Mesodermal cell (in vitro differentiated cells): ENCODE results near the gene UMOD.

Experiments
- H3K27ac ChIP-seq: 2 replicates; pipeline ENCODE4 v1.7.0; 2013; ENCODE audit warnings: mild to moderate bottlenecking, low read depth, low read length, moderate library complexity; ENCODE audit not compliant: severe bottlenecking
- H3K36me3 ChIP-seq: 2 replicates; pipeline ENCODE4 v1.7.1; 2013; ENCODE audit warnings: mild to moderate bottlenecking, low read length, moderate library complexity; ENCODE audit not compliant: control insufficient read depth, insufficient read depth
- H3K4me1 ChIP-seq: one replicate; pipeline ENCODE4 v1.7.1; 2013; ENCODE audit warnings: mild to moderate bottlenecking, low read length; ENCODE audit not compliant: insufficient read depth, control insufficient read depth, poor library complexity, severe bottlenecking
- H3K4me3 ChIP-seq: 2 replicates; pipeline ENCODE4 v1.7.0; 2013; ENCODE audit warnings: low read length, control low read depth, mild to moderate bottlenecking; ENCODE audit not compliant: insufficient read depth, poor library complexity, severe bottlenecking; ENCODE audit errors: extremely low read depth
- H3K9me3 ChIP-seq: 2 replicates; pipeline ENCODE4 v1.7.1; 2013; ENCODE audit warnings: mild to moderate bottlenecking, low read length, moderate library complexity; ENCODE audit not compliant: control insufficient read depth
- WGBS, 2 experiments: methylation state at CpG; one replicate each; pipeline ENCODE4 v1.1.5; 2013; ENCODE audit warnings: missing lambda C conversion rate in 2 of 2; ENCODE audit not compliant: insufficient coverage in 2 of 2; 5-methylcytosine and 5-hydroxymethylcytosine counted together

The UMOD gene

DNA sequence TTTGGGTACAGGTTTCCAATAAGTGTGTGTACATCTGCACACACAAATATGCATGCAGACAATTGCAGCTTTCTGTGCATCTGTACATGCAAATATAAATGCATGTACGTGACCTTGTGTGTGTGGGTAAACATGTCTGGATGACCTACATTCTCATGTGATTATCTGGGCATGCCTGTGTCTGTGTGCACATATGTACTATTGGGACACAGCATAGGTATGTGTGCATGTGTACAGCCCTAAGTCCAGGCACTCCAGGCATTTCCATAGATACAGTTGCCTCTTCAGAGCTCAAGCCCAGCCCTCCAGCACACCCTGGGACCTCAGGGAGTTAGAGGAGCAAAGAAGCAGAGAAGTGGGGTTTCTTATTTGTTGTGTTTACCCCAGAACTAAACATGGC lies 18.1 kb downstream of the UMOD start:
- H3K9me3 ChIP-seq: no peaks in the 10 kb centered on the region
- H3K4me1 ChIP-seq: no peaks in the 10 kb centered on the region
- WGBS, 2 experiments: 83 to 100% methylated on average over 1 of the region's 1 CpG
- H3K36me3 ChIP-seq: no peaks in the 10 kb centered on the region
- no peak overlapping the region for H3K4me3 ChIP-seq
- H3K27ac ChIP-seq: no peak overlapping the region

DNA sequence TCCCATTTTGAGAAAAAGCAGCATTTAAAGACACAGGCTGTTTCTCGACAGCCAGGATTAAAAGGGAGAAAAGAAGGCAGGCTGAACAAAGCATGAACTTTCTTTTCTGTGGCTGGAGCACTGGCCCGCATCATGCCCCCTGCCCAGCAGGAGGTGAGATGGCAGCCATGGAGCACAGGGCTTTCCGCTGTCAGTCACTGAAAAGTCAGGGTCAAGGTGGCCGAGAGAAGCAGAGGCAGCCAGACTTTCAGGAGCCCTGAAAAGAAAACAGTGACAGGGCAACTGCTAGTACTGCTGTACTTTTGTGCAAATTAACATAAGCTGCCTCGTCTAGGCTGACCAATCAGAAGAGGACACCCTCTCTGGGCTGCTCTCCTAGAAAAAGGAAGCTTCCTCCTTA lies 19.4 kb downstream of the UMOD start:
- Histone ChIP-seq H3K36me3 (no peaks in the 10 kb centered on the region), H3K27ac (no peak overlapping the region)
- 67 to 74% methylated on average over 5 of the region's 5 CpGs for WGBS, 2 experiments

DNA sequence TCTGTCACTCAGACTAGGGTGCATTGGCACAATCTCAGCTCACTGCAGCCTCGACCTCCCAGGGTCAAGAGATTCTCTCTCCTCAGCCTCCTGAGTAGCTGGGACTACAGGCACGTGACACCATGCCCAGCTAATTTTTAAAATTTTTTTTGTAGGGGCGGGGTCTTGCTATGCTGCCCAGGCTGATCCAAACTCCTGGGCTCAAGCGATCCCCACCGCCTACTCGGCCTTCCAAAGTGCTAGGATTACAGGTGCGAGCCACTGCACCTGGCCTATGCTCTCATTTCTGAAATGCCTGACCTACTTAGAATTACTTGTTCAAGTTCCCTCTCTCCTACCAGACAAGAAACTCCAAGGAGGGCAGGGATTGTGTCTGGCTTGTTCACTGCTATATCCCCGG lies 20.1 kb downstream of the UMOD start:
- H3K36me3 ChIP-seq: no peaks in the 10 kb centered on the region
- no peak overlapping the region for H3K27ac ChIP-seq
- H3K4me1 ChIP-seq: no peaks in the 10 kb centered on the region
- WGBS, 2 experiments: 88% methylated on average over 8 of the region's 8 CpGs
- H3K9me3 ChIP-seq: no peaks in the 10 kb centered on the region
- no peak overlapping the region for H3K4me3 ChIP-seq

More for the DNA sequence above, 19.4 kb downstream of the UMOD start:
- no peak overlapping the region for H3K4me3 ChIP-seq
- no peaks in the 10 kb centered on the region for H3K9me3 ChIP-seq
- no peaks in the 10 kb centered on the region for H3K4me1 ChIP-seq

- H3K4me3 ChIP-seq: no peak overlapping the region
- no peak overlapping the region for H3K27ac ChIP-seq
- H3K4me1 ChIP-seq: no peaks in the 10 kb centered on the region
- no peaks in the 10 kb centered on the region for H3K36me3 ChIP-seq
- H3K9me3 ChIP-seq: no peaks in the 10 kb centered on the region
- no CpG with 5 or more reads among the region's 5 CpGs for WGBS, 2 experiments
Observed at GRCh38 chr16:20331635-20332034, 20.9 kb downstream of the UMOD start.

GRCh38 chr16:20329392-20330138 lies 22.9 kb downstream of the UMOD start:
- Histone ChIP-seq H3K4me1 (no peaks in the 10 kb centered on the region), H3K27ac (no peak overlapping the region), H3K9me3 (no peaks in the 10 kb centered on the region), H3K36me3 (no peaks in the 10 kb centered on the region), H3K4me3 (no peak overlapping the region)
- WGBS, 2 experiments: 87 to 92% methylated on average over 3 to 4 of the region's 5 CpGs

GRCh38 chr16:20327444-20328041 lies 25.0 kb downstream of the UMOD start, which contains the start of gene GP2:
TSS of gene GP2 (minus strand) at chr16:20327513. CDS start at chr16:20326431, 1,082 bp downstream.
- Histone ChIP-seq H3K9me3 (no peaks in the 10 kb centered on the region), H3K4me3 (no peak within 1 kb of the TSS), H3K36me3 (no peaks in the 10 kb centered on the region), H3K4me1 (no peaks in the 10 kb centered on the region), H3K27ac (no peak within 1 kb of the TSS)
- 80 to 91% methylated on average over 4 of the region's 7 CpGs for WGBS, 2 experiments

DNA sequence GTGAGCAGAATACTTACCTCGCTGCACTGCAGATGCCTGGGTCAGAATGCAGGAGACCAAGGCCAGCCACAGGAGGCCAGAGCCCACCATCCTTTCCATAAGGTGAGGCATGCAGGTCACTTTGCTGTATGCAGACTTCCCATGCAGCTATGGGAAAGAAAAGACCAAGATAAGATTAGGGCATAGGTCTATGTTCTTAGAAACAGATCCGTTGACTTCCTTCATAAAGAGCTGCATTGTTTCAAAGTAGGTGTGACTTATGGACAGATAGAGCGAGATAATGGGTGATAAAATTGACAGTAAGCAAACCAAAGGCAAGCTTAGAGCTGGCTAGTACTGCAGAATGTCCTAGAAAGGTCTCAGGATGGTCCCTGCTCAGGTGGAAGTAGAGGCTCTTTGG lies 26.2 kb downstream of the UMOD start:
- no peaks in the 10 kb centered on the region for H3K9me3 ChIP-seq
- H3K4me3 ChIP-seq: no peak overlapping the region
- no peaks in the 10 kb centered on the region for H3K36me3 ChIP-seq
- H3K27ac ChIP-seq: no peak overlapping the region
- WGBS, 2 experiments: 84 to 87% methylated on average over 3 of the region's 3 CpGs
- H3K4me1 ChIP-seq: no peaks in the 10 kb centered on the region

DNA sequence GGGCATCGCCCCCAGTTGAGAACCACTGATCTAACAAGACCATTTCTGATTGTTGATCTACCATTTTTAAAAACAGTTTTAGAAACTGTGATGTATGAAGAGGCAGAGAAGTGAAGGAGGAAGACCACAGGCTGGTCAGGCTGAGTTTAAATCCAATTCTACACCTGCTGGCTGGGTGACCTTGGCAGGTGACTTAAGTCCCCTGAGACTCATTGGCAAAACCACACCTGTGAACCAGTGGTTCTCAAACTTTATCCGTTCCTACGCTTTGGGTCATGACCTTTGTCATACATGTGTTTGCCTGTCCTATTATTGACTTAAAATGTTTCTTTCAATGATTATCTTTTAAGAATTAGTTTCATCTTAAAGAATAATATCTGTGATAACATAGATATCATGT lies 27.5 kb downstream of the UMOD start:
- no peaks in the 10 kb centered on the region for H3K9me3 ChIP-seq
- no peaks in the 10 kb centered on the region for H3K4me1 ChIP-seq
- no peak overlapping the region for H3K4me3 ChIP-seq
- H3K36me3 ChIP-seq: no peaks in the 10 kb centered on the region
- H3K27ac ChIP-seq: no peak overlapping the region
- no CpG with 5 or more reads among the region's 3 CpGs for WGBS, 2 experiments

GRCh38 chr16:20323591-20324117 lies 28.9 kb downstream of the UMOD start:
- Histone ChIP-seq H3K9me3 (no peaks in the 10 kb centered on the region), H3K27ac (no peak overlapping the region), H3K4me3 (no peak overlapping the region), H3K36me3 (no peaks in the 10 kb centered on the region), H3K4me1 (no peaks in the 10 kb centered on the region)
- WGBS, 2 experiments: 78 to 82% methylated on average over 5 to 6 of the region's 9 CpGs

DNA sequence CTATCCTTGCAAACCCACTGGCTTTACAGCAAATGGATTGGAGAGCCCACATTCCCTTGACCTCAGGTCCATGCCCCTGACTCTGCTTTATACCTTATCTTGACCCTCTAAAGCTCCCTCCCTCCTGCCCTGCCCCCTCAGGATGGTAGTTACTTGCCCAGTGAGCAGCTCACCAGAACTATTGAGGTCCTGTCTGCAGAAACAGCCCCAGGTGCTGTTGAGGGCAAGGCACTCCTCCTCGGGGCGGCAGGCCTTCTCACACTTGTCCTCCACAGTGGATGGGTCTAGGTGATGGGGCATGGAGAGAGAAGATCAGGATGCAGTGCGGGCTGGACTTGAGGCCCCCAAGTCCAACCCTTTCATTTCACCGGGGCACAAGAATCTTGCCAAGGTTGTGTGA lies 29.8 kb downstream of the UMOD start:
- Histone ChIP-seq H3K36me3 (no peaks in the 10 kb centered on the region), H3K9me3 (no peaks in the 10 kb centered on the region), H3K4me1 (no peaks in the 10 kb centered on the region), H3K27ac (no peak overlapping the region), H3K4me3 (no peak overlapping the region)
- 91 to 100% methylated on average over 2 to 4 of the region's 4 CpGs for WGBS, 2 experiments

- whole genome bisulfite sequencing, 2 experiments: 89 to 90% methylated on average over 1 of the region's 1 CpG
- H3K4me3 ChIP-seq: no peak overlapping the region
- no peaks in the 10 kb centered on the region for H3K9me3 ChIP-seq
- H3K4me1 ChIP-seq: no peaks in the 10 kb centered on the region
- H3K36me3 ChIP-seq: no peaks in the 10 kb centered on the region
- no peak overlapping the region for H3K27ac ChIP-seq
Observed at GRCh38 chr16:20321671-20322070, 30.8 kb downstream of the UMOD start.
